Sigmoid colon (tissue), 7 donors: ENCODE data around the gene TM9SF4. TPM values are rescaled to one million over a fixed set of nuclear protein-coding genes. Genes with fewer than 3 reads are reported as not detected.
"Not testable (repeated sequence)": the region's sequence is repeated elsewhere in the genome, so short reads cannot be mapped to it uniquely, and the experiment has no call there.

ENCODE experiments used
- DNase-seq: peaks from one replicate; pipeline ENCODE4 v3.0.0-alpha.2; 2019
- H3K27ac ChIP-seq, 4 donors: fragments of 200-600 bp; sonication (generic); one replicate each; pipeline ENCODE4 v1.5.1; 2016 to 2019; ENCODE audit warnings: mild to moderate bottlenecking in 1 of 4
- H3K27me3 ChIP-seq, 3 donors: fragments of 200-600 bp; sonication (generic); one replicate each; pipeline ENCODE4 v1.5.1; 2019; ENCODE audit warnings: mild to moderate bottlenecking in 1 of 3
- H3K36me3 ChIP-seq, 4 donors: fragments of 200-600 bp; sonication (generic); one replicate each; pipeline ENCODE4 v1.5.1; 2016 to 2019
- H3K4me1 ChIP-seq, 4 donors: fragments of 200-600 bp; sonication (generic); one replicate each; pipeline ENCODE4 v1.5.1; 2017 to 2019
- H3K4me3 ChIP-seq, 4 donors: fragments of 200-600 bp; sonication (generic); one replicate each; pipeline ENCODE4 v1.5.1; 2017 to 2019; ENCODE audit warnings: mild to moderate bottlenecking in 2 of 4, moderate library complexity in 1 of 4
- H3K9me3 ChIP-seq, 4 donors: fragments of 200-600 bp in 3 of 4; sonication (generic) in 3 of 4; one replicate each; pipeline versions ENCODE4 v1.5.1 to v1.6.1; 2013 to 2019
- CTCF ChIP-seq, 4 experiments: fragments of 450-650 bp in 3 of 4; fragments of 200-600 bp in 1 of 4; IDR thresholded peaks; one replicate each; pipeline ENCODE4 v1.5.1; 2016 to 2019; ENCODE audit warnings: antibody characterized with exemption in 4 of 4, mild to moderate bottlenecking in 3 of 4, moderate library complexity in 2 of 4
- EP300 ChIP-seq, 4 donors: sonication (generic); formaldehyde crosslinking; IDR thresholded peaks; one replicate each; pipeline ENCODE4 v1.6.1; 2017; ENCODE audit warnings: antibody characterized with exemption in 4 of 4
- POLR2A ChIP-seq, 2 donors: fragments of 450-650 bp; IDR thresholded peaks; one replicate each; pipeline ENCODE4 v1.6.1; 2016; ENCODE audit warnings: antibody characterized with exemption in 2 of 2, mild to moderate bottlenecking in 2 of 2, moderate library complexity in 2 of 2
- POLR2AphosphoS5 ChIP-seq, 4 donors: sonication (generic); formaldehyde crosslinking; IDR thresholded peaks; one replicate each; pipeline ENCODE4 v1.6.1; 2017; ENCODE audit warnings: antibody characterized with exemption in 4 of 4
- WGBS, 2 donors: extraction: QIAGEN DNeasy Blood & Tissue Kit; methylation state at CpG; one replicate each; pipeline ENCODE4 v1.1.7; 2013; 5-methylcytosine and 5-hydroxymethylcytosine counted together
- intact Hi-C: fragments of 100-400 bp; cut with DNase I; formaldehyde crosslinking; loops from one replicate; pipeline ENCODE4 v1.15.1; 2023
- polyA plus RNA-seq, 3 donors: library from polyadenylated mRNA; stranded (reverse); fragments of 200-250 nt; gene quantifications; one replicate each; pipeline ENCODE4 v1.2.3, GENCODE V29; 2013
- total RNA-seq, 4 donors: library from RNA; depleted of rRNA; stranded (reverse); fragments of >200 nt; gene quantifications; one replicate each; pipeline ENCODE4 v1.1.0, GENCODE V29; 2016
- donor health status: healthy with polysubstance abuse.
- donor health status: Bipolar disorder and iron deficiency.
- donor health status: healthy.

TM9SF4 gene
- total and polyA plus RNA-seq, 7 donors, result 6.6 to 38.3 (median 17.1) TPM

GRCh38 chr20:32119734-32120133 lies 10.2 kb downstream of the TM9SF4 start:
- DNase-seq, result no peak
- Histone ChIP-seq H3K27ac (no peak overlapping the region), H3K9me3 (no peaks in the 10 kb centered on the region), H3K4me1 (peaks cover 0 to 19% (median 3%) of the 10 kb centered on the region in 4 donors), H3K4me3 (no peak overlapping the region), H3K36me3 (no peaks in the 10 kb centered on the region), H3K27me3 (no peaks in the 10 kb centered on the region)
- TF ChIP-seq POLR2AphosphoS5 (IDR thresholded peaks at IDR 0.05) (no peak), EP300 (IDR thresholded peaks at IDR 0.05) (no peak), POLR2A (IDR thresholded peaks at IDR 0.05) (no peak), CTCF (IDR thresholded peaks at IDR 0.05) (no peak)
- intact Hi-C loops, result no loop called here
- 98% methylated on average over 2 of the region's 2 CpGs for WGBS, 2 donors

GRCh38 chr20:32121908-32122307 lies 12.4 kb downstream of the TM9SF4 start:
- H3K27me3 ChIP-seq, H3K27ac ChIP-seq, intact Hi-C loops, H3K4me1 ChIP-seq, H3K36me3 ChIP-seq, H3K9me3 ChIP-seq, DNase-seq, H3K4me3 ChIP-seq: not testable (repeated sequence)
- WGBS, 2 donors, result 95 to 97% methylated on average over 28 to 31 of the region's 31 CpGs

- 93 to 100% methylated on average over 1 of the region's 4 CpGs for WGBS, 2 donors
- no peak for TF ChIP-seq POLR2A (IDR thresholded peaks at IDR 0.05)
- no peak for TF ChIP-seq EP300 (IDR thresholded peaks at IDR 0.05)
- no peak for TF ChIP-seq POLR2AphosphoS5 (IDR thresholded peaks at IDR 0.05)
- no peak for TF ChIP-seq CTCF (IDR thresholded peaks at IDR 0.05)
- H3K4me3 ChIP-seq, result no peak overlapping the region
- H3K36me3 ChIP-seq, result no peaks in the 10 kb centered on the region
- no peak overlapping the region for H3K27ac ChIP-seq
- H3K4me1 ChIP-seq, result no peaks in the 10 kb centered on the region
- intact Hi-C loops, result no loop called here
- no peaks in the 10 kb centered on the region for H3K9me3 ChIP-seq
- no peaks in the 10 kb centered on the region for H3K27me3 ChIP-seq
- no peak for DNase-seq
These were observed 13.6 kb downstream of the TM9SF4 start for GRCh38 chr20:32123088-32123487.

DNA sequence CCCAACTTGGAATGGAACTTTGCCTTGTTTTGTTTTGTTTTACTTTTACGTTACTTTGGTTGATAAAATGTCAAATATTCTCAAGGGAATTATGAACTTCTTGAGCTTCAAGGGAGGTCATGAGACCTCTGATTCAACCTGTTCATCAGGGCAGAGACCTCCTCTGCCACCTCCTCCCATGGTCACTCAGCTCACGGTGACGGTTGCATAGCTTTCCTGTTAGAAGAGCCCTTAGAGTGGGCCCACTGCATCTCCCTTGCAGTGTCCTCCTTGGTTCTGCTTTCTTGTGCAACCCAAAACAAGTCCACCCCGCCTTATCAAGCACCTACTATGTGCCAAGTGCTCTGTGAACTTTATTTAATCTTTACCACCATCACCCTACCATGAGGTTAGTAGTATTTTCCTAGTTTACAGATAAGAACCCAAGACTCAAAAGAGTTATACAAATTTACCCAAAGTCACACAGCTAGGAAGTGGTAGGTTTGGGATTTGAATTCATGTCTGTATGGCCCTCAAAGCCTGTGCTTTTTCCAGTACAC lies 15.5 kb downstream of the TM9SF4 start:
- 92 to 93% methylated on average over 4 of the region's 4 CpGs for WGBS, 2 donors
- TF ChIP-seq CTCF (IDR thresholded peaks at IDR 0.05) (no peak), EP300 (IDR thresholded peaks at IDR 0.05) (no peak), POLR2AphosphoS5 (IDR thresholded peaks at IDR 0.05) (no peak), POLR2A (IDR thresholded peaks at IDR 0.05) (no peak)
- DNase-seq, result no peak
- intact Hi-C loops, result no loop called here
- Histone ChIP-seq H3K36me3 (no peaks in the 10 kb centered on the region), H3K4me3 (no peak overlapping the region), H3K27ac (no peak overlapping the region), H3K9me3 (no peaks in the 10 kb centered on the region), H3K4me1 (no peaks in the 10 kb centered on the region), H3K27me3 (no peaks in the 10 kb centered on the region)

GRCh38 chr20:32125506-32125905 lies 16.0 kb downstream of the TM9SF4 start:
- Histone ChIP-seq H3K9me3 (no peaks in the 10 kb centered on the region), H3K4me1 (no peaks in the 10 kb centered on the region), H3K4me3 (no peak overlapping the region), H3K27me3 (no peaks in the 10 kb centered on the region), H3K36me3 (no peaks in the 10 kb centered on the region), H3K27ac (no peak overlapping the region)
- TF ChIP-seq CTCF (IDR thresholded peaks at IDR 0.05) (no peak), POLR2A (IDR thresholded peaks at IDR 0.05) (no peak), POLR2AphosphoS5 (IDR thresholded peaks at IDR 0.05) (no peak), EP300 (IDR thresholded peaks at IDR 0.05) (no peak)
- intact Hi-C loops, result no loop called here
- 91 to 95% methylated on average over 5 of the region's 5 CpGs for WGBS, 2 donors
- no peak for DNase-seq
